OCI-M2 (cell line): ENCODE data around the gene SRRD.

Experiments used
- DNase-seq: peaks from one replicate; lab custom pipeline; 2025; ENCODE audit not compliant: unreplicated experiment; lab: John Stamatoyannopoulos, UW

The SRRD gene

GRCh38 chr22:26453216-26453615 lies 30.5 kb upstream of the SRRD start:
- DNase-seq, result no peak

DNA sequence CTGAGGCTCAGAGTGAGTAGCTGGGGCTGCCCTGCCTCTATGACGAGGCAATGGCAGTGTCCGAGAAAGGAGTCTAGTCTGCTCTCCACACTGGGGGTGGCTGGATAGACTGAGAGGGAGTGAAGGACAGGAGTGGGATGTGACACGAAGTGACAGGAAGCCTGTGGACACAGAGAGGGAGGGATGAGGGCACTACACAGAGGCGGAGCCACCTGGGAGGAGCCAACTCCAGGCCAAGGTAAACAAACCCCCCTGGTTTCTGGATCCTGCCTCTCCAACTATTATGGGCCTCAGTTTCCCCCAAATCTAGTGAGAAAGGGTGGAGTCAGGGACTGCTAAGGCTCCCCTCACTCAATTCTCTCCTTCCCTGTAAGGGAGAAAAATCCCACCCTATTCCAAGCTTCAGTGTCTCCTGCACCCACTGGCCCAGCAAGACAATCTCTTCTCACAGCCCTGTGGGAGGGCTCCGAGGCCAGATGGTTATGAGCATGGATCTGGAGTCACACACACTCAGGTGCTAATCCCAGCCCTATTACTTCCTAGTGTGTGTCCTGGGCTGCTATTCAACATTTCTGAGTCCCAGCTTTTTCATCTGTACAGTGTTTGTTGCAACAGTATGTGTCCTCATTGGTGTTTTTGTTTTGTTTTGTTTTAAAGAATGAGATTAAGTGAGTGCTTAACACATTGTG lies 29.7 kb upstream of the SRRD start:
- DNase-seq, result no peak

DNA sequence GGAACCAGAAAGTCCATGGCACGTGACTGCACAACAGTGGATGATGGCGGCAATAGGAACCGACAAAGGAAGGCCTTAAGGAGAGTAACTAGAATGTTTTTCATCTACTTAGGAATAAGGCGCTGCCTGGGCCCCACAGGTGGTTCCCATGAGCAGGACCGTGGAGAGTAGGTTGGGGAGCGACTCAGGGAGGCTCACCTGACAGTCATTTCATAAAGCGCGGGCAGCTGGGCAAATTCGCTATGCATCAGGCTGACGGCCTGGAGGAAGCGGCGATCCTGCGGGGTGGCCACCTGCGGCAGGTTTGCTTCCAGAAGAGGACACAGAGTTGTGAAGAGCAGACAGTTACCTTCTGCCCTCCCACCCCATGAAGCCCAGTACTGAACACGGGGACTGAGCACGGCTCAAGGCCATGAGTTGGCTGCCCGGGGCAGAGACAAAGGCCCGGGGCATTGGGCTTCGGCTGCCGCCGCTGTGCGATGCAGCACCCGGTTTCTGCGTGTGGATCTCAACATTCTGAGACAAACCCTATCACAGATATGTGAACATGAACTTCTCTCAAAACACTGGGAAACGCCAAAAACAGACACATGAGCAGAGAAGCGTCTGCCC lies 25.9 kb upstream of the SRRD start:
- no peak for DNase-seq

DNA sequence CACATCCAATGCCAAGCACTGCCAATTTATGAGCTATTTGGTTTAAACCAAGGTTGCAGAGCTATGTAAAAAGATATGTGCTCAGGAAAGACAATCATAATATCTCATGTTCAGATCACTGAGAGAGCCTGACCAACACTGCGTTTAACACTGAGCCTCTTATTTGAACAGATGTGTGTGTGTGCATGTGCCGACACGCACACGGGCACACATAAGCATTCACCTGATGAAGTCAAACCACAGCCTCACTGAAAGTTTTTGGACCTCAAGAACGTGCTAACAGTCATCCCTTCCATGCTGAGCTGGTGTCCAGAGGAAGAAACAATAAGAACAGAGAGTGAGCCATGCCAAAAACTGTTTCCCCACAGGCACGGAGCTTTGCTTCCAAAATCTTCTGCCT lies 23.5 kb upstream of the SRRD start:
- DNase-seq, result no peak

DNA sequence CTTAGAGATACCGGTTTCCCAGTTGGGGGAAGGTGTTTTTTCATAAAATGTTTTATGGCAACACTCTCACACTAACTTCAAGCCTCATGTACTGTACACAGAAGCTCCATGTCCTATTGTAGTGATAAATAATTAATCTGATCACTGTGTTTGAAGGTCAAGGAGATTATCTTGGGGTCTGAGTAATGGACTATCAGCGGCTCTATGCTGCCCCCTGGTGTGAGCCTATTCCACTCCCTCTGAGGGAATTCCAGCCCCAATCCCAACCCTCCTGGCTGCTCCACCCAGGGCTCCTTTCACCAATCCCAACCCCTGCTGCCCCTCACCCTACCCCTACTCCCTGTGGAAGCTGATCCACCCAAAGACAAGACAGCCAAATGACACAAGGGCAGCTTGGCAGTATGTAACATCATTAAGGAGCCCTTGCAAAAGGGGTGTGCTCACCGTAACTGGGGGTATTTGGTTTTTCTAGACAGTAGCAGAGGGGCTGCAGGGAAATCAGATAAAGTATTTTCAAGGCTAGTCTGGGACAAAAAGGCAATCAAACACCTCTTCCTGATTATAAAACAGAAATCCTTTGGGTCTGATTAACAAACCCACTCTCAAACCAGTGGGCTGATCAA lies 22.4 kb upstream of the SRRD start:
- DNase-seq, result no peak

DNA sequence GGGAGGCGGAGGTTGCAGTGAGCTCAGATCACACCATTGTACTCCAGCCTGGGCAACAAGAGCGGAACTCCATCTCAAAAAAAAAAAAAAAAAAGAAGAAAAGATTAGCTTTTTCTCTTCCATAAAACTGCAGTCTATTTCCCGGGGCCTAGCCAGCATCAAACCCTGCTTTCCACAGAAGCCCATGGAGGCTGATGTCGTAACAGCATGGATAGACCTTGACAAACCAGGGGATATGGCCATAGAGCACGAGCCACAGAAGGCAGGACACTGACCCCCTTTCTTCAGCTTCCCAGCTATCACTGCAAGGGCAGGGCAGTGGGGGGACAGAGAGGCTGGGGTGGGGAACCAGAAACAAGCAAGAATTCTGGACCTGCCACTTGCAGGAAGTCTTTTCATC lies 21.6 kb upstream of the SRRD start:
- DNase-seq, result no peak

GRCh38 chr22:26462641-26463040 lies 21.0 kb upstream of the SRRD start:
- no peak for DNase-seq

DNA sequence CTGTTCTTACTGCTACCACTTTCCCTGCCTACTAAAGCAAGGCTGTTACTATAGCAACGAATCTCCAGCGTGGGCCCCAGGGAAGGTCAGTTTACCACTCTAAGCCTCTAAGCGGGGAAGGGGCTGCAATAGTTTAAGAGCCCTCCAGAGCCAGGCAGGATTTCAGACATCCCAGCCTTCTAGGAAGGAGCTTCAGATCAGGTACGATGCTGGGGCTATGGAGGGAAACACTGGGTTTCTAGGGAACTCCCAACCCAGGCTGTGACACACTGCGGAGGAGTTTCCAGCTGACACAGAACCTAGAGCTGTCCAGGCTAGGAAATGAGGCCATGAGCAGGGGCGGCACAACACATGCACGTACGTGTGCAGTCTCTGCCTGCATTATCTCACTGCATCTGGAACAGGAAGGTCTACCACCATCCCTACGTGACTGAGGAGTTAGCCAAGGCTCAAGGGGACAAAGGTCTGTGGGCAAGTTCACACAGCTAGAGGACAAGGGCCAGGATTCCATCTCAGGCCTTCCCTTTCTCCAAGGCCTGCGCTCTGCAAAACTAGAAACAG lies 20.5 kb upstream of the SRRD start:
- no peak for DNase-seq

GRCh38 chr22:26463688-26464087 lies 20.0 kb upstream of the SRRD start:
- no peak for DNase-seq

DNA sequence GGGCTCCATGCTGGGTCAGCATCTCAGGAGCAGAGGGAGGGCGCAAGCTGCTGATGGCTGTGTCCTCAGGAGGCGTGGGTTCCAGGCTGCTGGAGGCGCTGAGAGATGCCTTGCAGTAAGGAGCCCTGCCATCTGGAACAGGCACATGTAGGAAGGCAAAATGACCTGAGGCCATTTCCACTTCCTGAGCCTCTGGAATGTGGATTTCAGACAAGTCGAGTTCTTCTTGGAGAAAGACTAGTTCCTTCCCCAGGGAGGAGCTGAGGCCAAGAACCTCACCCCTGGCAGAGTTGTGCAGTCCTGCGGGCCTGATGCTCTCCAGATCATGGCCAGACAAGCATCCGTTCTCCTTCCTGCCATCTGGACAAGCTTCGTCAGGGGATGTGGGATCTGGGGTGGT lies 19.4 kb upstream of the SRRD start:
- no peak for DNase-seq

GRCh38 chr22:26466196-26466595 lies 17.5 kb upstream of the SRRD start:
- DNase-seq, result no peak

GRCh38 chr22:26470807-26471206 lies 12.9 kb upstream of the SRRD start:
- DNase-seq, result no peak

DNA sequence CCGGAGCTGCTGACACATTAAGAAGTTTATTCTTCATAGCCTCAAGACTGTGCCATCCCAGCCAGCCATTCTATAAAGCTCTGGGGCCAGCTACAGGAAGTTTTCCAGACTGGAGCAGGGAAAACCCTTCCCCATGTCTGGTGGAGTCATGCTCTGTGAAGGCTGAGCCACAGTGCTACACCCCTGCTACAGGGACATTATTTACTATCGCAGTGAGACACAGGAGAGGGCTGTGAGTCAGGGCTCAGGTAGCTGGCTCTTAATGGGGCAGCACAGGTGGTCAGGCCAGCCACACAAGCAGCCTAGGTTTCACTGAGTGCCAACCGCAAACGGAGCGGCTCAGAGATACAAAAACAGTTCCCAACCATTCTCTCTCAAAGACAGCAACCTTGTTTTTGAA lies 12.2 kb upstream of the SRRD start:
- no peak for DNase-seq

- DNase-seq, result no peak
Observed at GRCh38 chr22:26474682-26475081, 9.0 kb upstream of the SRRD start.

- DNase-seq, result no peak
Observed at GRCh38 chr22:26476705-26477340, 6.9 kb upstream of the SRRD start.

GRCh38 chr22:26477341-26477731 lies 6.3 kb upstream of the SRRD start:
- DNase-seq, result no peak

GRCh38 chr22:26479043-26479791 lies 4.5 kb upstream of the SRRD start:
- DNase-seq, result no peak

DNA sequence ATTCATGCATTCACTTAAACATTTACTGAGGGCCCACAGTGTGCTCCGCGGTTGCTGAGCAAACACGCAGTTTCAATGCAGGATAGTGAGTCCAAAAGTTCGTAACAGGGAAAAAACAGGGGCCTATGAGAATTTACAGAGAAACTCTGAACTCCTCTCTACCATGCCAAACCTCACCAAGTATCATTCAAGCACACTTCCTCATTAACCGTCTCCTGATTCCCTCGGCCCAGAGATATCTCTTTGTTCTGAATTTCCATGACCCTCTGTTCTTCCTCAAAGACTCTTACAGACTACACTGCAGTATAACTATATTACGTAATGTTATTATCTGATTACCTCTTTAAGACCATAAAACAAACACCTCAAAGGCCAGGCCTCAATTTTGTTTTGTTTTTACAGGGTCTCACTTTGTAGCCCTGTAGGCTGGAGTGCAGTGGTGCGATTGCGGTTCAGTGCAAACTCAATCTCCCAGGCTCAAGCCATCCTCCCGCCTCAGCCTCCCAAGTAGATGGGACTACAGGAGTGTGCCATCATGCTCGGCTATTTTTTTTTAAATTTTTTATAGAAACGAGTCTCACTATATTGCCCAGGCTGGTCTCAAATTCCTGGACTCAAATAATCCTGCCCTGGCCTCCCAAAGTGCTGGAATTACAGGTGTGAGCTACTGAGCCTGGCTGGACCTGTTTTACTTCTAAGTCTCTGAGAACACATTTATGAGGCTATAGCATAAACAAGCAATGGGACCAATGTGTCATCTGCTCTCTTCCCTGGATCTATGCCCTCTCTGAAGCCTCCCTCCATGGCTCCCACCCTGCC lies 3.7 kb upstream of the SRRD start:
- peak; percentile 41 for DNase-seq

- no peak for DNase-seq
Observed at GRCh38 chr22:26480611-26480932, 3.1 kb upstream of the SRRD start.

- no peak for DNase-seq
Observed at GRCh38 chr22:26481112-26481693, 2.5 kb upstream of the SRRD start.
